VCaP (cell line): ENCODE results near the gene INAVA.
"Not testable (repeated sequence)": the region's sequence is repeated elsewhere in the genome, so short reads cannot be mapped to it uniquely, and the experiment has no call there.

Experiments
- H3K27ac ChIP-seq: fragments of 450-650 bp; 2 replicates; pipeline ENCODE4 v1.5.1; 2017
- CTCF ChIP-seq: fragments of 450-650 bp; conservative IDR thresholded peaks from 2 replicates; pipeline ENCODE4 v1.5.1; 2017; ENCODE audit warnings: mild to moderate bottlenecking, moderate library complexity

INAVA gene

DNA sequence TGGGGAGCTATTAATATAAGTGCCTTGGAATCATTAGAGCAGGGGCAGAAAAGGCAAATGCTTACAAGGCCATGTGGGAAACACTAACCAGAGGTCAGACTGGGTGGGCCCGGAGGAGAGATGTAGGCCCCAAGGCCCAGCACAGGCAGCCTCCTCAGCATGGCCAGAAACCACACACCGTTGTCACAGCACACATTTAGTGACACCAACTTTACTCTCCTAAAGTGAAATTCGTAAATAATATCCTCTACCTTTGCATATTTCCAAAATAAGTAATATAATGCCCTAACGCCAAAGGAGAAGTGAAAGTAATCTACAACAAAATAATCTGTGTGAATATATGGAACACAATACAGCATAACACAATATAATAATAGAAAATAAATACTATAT is 66.2 kb downstream of the INAVA start:
- no peak for TF ChIP-seq CTCF

GRCh38 chr1:200962151-200962550 is 67.5 kb downstream of the INAVA start:
- not testable (repeated sequence) for H3K27ac ChIP-seq

More for the DNA sequence above, 66.2 kb downstream of the INAVA start:
- H3K27ac ChIP-seq, result no peak overlapping the region

DNA sequence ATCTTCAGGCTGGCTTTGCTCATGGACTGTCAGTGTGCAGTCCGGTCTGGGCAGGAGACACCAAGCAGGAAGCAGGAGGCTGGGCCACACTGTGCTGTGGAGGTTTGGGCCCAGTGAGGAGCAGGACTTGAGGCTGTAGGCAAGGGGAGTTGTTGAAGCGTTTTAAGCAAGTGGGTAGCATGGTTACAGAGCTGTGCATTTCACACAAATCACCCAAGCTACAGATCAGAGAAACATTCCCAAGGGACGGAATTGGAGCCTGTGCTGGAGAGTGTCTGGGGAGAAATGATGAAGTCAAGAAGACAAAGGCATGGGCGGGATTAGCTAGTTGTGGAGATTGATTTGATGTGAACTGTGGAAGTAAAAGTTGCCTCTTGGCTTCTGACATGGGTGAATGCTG is 67.9 kb downstream of the INAVA start:
- no peak for TF ChIP-seq CTCF
- no peak overlapping the region for H3K27ac ChIP-seq

DNA sequence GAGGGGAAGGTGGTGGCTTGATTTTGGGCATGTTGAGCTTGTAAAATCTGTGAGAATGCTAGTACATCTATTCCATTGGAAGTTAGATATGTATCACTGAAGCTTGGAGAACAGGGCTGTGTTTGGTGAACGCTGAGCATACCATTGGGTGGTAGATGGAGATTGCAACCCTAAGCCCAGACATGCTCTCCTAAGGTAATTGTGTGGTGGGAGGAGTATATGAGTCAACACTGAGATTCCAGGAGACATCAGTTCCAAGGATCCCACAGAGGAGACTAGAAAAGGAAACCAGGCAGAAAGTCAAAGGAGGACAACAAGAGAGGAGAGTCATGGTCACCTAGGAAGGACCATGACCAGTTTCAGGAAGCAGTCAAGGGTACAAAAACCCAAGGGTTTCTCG is 68.4 kb downstream of the INAVA start:
- H3K27ac ChIP-seq, result no peak overlapping the region
- TF ChIP-seq CTCF, result no peak

DNA sequence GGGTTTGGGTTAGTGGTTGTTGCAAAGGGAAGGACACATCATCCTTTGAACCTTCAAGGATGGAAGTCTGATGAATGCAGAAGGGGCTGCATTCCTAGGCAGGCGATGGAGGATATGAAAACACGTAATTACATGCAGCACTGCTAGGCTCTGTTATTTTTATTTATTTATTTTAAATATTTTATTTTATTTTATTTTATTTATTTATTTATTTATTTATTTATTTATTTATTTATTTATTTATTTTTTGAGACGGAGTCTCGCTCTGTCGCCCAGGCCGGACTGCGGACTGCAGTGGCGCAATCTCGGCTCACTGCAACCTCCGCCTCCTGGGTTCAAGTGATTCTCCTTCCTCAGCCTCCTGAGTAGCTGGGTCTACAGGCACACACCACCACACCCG is 69.2 kb downstream of the INAVA start:
- not testable (repeated sequence) for H3K27ac ChIP-seq
